ENCODE data around the gene S100A8.

GRCh38 chr1:153358691-153358975, 32.2 kb downstream of the S100A8 start:
- TF ChIP-seq EZH2 (IDR thresholded peaks at IDR 0.05) (no peak), FOXP2 (optimal IDR thresholded peaks at IDR 0.05; ENCODE audit: control extremely low read depth, extremely low read length, insufficient read depth) (no peak), POLR2AphosphoS5 (IDR thresholded peaks at IDR 0.05; ENCODE audit: borderline replicate concordance, low read depth, low read length) (no peak)
